ENCODE data around the gene NMS.
"Not testable (repeated sequence)": the region's sequence is repeated elsewhere in the genome, so short reads cannot be mapped to it uniquely, and the experiment has no call there.

NMS gene

GRCh38 chr2:100470182-100470581 lies at the start of gene NMS:
Gene NMS (plus strand): TSS chr2:100470482. CDS start chr2:100470489, 7 bp downstream.
- no peak for DNase-seq

- peak; percentile 2 for DNase-seq
Measured at GRCh38 chr2:100422320-100423055, 47.8 kb upstream of the NMS start.

GRCh38 chr2:100423631-100424030 lies 46.7 kb upstream of the NMS start:
- DNase-seq: no peak

GRCh38 chr2:100424277-100424875 lies 45.9 kb upstream of the NMS start:
- DNase-seq: no peak

- no peak for DNase-seq
Measured at GRCh38 chr2:100425107-100425506, 45.2 kb upstream of the NMS start.

- no peak for DNase-seq
Measured at GRCh38 chr2:100425573-100426383, 44.5 kb upstream of the NMS start.

GRCh38 chr2:100426384-100426720 lies 43.9 kb upstream of the NMS start:
- no peak for DNase-seq

GRCh38 chr2:100427111-100427510 lies 43.2 kb upstream of the NMS start:
- DNase-seq: no peak

- no peak for DNase-seq
Measured at GRCh38 chr2:100427627-100428258, 42.5 kb upstream of the NMS start.

GRCh38 chr2:100429726-100430125 lies 40.6 kb upstream of the NMS start:
- DNase-seq: no peak

- no peak for DNase-seq
Measured at GRCh38 chr2:100437751-100438150, 32.5 kb upstream of the NMS start.

- no peak for DNase-seq
Measured at GRCh38 chr2:100446696-100447095, 23.6 kb upstream of the NMS start.

GRCh38 chr2:100451092-100451491 lies 19.2 kb upstream of the NMS start:
- DNase-seq: no peak

- no peak for DNase-seq
Measured at GRCh38 chr2:100451734-100452133, 18.5 kb upstream of the NMS start.

- DNase-seq: no peak
Measured at GRCh38 chr2:100453853-100454252, 16.4 kb upstream of the NMS start.

- not testable (repeated sequence) for DNase-seq
Measured at GRCh38 chr2:100456357-100456756, 13.9 kb upstream of the NMS start.

GRCh38 chr2:100460904-100461530 lies 9.3 kb upstream of the NMS start:
- no peak for DNase-seq

- no peak for DNase-seq
Measured at GRCh38 chr2:100470898-100471514, 724 bp downstream of the NMS start.

GRCh38 chr2:100476606-100477005 lies 6.3 kb downstream of the NMS start:
- no peak for DNase-seq

- DNase-seq: no peak
Measured at GRCh38 chr2:100482741-100483140, 12.5 kb downstream of the NMS start.

GRCh38 chr2:100483895-100484294 lies 13.6 kb downstream of the NMS start:
- DNase-seq: no peak

- no peak for DNase-seq
Measured at GRCh38 chr2:100484390-100484789, 14.1 kb downstream of the NMS start.

GRCh38 chr2:100485396-100485795 lies 15.1 kb downstream of the NMS start:
- DNase-seq: no peak
